ENCODE measurements around the gene CYP3A5.

- no peak for TF ChIP-seq CTCF (IDR thresholded peaks at IDR 0.05)
- no peak for TF ChIP-seq POLR2A (IDR thresholded peaks at IDR 0.05)
Observed at GRCh38 chr7:99642027-99642426, 37.8 kb downstream of the CYP3A5 start.
